22Rv1 (cell line): ENCODE measurements around the gene C6orf47.

Experiments
- ZFX ChIP-seq: fragments of 450-650 bp; IDR thresholded peaks from 2 replicates; pipeline ENCODE4 v1.6.1; 2017; ENCODE audit warnings: antibody characterized with exemption, borderline replicate concordance
- TF ChIP-seq, protein P1 (sequence below): fragments of 450-650 bp; IDR thresholded peaks from 2 replicates; pipeline ENCODE4 v1.5.1; 2017; ENCODE audit warnings: mild to moderate bottlenecking

DNA sequence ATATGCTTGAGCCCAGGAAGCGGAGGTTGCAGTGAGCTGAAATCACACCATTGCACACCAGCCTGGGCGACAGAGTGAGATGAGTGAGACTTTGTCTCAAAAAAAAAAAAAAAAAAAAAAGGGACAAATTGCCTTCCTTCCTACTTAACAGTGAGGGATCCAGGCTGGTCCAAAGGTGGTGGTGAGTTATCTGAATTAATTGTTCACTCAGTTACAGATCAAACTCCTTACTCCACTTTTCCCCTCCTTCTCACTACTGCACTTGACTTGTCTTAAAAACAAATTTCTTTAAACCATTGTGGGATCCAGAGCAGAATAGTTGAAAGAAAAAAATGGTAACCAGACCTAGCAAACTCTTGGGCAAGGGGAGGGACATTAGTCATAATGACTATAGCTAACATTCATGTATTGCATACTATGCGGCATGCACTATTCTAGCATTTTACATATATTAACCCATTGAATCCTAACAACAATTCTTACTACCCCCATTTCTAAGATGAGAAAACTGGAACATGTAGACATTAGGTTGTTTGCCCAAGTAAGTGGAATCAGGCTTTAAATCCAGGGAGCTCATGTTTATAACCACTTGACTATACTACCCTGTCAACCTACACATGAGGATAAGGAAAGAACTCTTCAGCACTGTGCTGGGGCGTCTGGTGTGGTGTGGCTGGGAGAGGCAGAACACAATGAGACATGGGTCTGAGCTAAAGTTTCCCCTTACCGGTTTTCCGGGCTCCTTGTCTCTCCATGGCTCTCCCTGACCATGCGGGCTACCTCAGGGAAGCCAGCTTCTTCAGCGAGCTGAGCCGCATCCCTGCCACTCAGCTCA is 2.8 kb upstream of the C6orf47 start:
- TF ChIP-seq, protein P1, sequence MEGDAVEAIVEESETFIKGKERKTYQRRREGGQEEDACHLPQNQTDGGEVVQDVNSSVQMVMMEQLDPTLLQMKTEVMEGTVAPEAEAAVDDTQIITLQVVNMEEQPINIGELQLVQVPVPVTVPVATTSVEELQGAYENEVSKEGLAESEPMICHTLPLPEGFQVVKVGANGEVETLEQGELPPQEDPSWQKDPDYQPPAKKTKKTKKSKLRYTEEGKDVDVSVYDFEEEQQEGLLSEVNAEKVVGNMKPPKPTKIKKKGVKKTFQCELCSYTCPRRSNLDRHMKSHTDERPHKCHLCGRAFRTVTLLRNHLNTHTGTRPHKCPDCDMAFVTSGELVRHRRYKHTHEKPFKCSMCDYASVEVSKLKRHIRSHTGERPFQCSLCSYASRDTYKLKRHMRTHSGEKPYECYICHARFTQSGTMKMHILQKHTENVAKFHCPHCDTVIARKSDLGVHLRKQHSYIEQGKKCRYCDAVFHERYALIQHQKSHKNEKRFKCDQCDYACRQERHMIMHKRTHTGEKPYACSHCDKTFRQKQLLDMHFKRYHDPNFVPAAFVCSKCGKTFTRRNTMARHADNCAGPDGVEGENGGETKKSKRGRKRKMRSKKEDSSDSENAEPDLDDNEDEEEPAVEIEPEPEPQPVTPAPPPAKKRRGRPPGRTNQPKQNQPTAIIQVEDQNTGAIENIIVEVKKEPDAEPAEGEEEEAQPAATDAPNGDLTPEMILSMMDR = no peak
- no peak for TF ChIP-seq ZFX
